ENCODE results near the gene FOXJ2. TPM values are rescaled to one million over a fixed set of nuclear protein-coding genes. Genes with fewer than 3 reads are reported as not detected.
"Not testable (repeated sequence)": the region's sequence is repeated elsewhere in the genome, so short reads cannot be mapped to it uniquely, and the experiment has no call there.

Gene FOXJ2
- 18.8 TPM for polyA plus RNA-seq (ENCODE audit: insufficient read length)

DNA sequence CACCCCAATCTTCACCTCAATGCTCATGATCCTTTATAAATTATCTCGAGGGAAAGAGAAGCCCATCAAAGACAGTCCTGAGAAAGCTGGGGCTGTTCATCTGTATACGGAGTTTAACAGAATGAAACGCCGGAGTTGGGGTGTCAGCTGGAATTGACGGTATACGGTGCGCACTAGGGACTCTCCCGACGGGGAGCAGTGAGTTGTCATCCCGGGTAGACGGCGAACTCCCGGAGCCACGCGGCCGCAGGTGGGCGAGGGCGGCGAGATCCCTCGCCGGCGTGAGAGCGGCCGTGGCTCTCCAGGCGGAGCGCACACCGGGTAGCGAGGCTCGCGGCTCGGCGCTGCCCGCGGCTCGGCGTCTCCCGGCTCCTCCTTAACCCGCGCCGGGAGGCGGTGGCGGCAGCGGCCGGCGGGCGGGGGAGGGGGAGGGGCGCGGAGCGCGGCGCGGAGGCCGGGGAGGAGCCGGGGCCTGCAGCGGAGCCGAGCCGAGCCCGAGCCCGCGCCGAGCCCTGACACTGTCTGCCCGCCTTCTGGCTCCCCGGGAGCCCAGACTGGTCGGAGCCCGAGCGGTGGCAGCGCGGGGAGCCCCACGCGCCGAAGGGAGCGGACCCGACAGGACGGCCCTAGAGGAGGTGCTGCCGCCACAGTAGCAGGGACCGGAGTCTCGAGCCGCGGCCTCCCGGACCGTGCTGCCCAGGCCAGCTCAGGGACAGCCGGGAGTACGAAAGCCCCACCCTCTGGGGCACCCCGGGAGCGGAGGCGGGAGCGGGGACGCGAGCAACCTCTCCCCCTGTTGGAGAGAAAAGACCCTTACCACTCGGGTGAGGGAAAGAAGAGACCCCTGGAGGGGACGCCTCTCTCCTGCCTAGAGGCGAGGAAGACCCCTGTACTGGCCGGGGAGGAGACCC, at the start of gene FOXJ2:
Gene FOXJ2, plus strand, starts transcription at position 475 of the 911 bp plus-strand sequence. CDS start 7,117 bp downstream, outside the sequence.
- no peak for DNase-seq (ENCODE audit: low read depth)

DNA sequence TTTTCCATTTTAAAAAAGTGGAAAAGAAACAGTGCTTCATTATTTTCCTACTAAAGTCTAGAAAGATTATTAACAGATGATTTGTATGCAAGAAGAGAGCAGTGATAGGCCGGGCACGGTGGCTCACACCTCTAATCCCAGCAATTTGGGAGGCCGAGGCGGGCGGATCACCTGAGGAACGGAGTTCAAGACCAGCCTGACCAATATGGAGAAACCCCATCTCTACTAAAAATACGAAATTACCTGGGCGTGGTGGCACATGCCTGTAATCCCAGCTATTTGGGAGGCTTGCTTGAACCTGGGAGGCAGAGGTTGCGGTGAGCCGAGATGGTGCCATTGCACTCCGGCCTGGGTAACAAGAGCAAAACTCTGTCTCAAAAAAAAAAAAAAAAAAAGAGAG, 49.5 kb upstream of the FOXJ2 start:
- not testable (repeated sequence) for DNase-seq (ENCODE audit: low read depth)

DNA sequence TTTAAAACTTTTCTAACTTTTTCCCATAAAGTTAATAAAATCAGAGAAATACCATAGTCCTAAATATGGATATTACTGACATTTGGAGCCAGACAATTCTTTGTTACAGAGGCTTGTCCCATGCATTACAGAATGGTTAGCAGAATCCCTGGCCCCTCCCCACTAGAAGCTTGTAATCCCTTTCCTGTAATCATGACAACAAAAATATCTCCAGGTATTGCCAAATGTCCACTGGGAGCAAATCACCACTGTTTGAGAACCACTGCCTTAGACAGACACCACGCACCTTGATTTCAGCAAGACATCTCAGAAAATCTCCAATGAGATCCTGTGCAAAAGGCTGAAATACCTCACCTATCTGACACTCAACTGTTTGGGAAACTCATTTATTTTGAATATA, 49.1 kb upstream of the FOXJ2 start:
- not testable (repeated sequence) for DNase-seq (ENCODE audit: low read depth)

DNA sequence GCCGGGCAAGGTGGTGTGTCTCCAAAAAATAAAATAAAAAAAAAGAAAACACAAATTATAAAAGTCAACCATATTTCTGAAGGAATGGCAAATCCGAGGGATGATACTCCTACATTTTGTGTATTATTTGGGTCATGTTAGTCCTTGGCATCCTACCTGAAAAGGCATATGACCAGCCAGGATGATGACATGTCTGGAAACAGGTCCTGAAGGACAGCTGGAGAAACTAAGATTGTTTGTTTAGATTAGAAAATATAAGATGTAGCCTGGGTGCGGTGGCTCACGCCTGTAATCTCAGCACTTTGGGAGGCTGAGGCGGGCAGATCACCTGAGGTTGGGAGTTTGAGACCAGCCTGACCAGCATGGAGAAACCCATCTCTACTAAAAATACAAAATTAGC, 47.6 kb upstream of the FOXJ2 start:
- DNase-seq (ENCODE audit: low read depth), result no peak

DNA sequence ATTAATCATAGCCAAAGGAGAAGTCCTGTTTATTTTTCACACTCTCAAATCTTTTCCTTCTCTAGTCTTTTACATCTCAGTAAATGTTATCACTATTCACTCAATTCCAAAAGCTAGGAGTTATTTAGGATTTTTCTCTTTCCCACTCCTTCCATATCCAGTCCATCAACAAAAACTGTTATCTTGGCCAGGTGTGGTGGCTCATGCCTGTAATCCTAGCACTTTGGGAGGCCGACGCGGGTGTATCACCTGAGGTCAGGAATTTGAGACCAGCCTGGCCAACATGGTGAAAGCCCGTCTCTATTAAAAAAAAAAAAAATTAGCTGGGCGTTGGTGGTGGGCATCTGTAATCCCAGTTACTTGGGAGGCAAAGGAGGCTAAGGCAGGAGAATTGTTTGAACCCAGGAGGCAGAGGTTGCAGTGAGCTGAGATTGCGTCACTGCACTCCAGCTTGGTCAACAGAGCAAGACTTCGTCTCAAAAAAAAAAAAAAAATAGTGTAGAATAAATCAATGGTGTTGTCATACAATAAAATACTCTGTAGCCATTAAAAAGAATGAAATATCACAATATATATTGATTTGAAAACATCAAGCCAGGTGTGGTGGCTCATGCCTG, 46.6 kb upstream of the FOXJ2 start:
- DNase-seq (ENCODE audit: low read depth), result no peak

DNA sequence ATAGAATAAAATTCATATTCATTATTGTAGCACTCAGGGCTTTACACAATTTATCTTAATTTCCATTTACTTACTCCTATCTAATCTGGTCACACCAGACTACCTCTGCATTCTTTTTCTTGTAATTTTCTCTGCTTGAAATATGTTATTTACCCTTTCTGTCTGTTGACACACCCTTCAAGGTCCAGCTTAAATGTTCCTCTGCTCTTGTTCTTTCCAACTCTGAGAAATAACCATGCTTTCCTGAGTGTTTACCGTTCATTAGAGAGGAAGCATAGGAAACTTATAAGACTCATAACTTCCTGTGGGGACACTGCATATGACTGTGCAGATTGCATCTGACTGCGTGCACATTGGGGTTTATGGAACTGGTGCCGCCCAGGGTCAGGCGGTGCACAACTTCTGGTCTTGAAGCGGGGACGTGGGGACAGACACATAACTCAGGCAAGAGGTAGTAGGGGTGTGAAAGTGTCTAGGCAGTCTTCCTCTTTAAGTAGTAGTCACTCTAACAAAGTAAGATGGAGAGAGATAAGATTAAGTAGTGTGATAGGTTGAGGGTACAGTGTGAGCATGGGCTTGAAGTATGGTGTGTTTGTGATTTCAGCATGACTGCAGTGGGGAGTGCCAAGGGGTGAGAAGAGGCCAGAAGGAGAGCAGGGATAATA, 42.6 kb upstream of the FOXJ2 start:
- DNase-seq (ENCODE audit: low read depth), result no peak

DNA sequence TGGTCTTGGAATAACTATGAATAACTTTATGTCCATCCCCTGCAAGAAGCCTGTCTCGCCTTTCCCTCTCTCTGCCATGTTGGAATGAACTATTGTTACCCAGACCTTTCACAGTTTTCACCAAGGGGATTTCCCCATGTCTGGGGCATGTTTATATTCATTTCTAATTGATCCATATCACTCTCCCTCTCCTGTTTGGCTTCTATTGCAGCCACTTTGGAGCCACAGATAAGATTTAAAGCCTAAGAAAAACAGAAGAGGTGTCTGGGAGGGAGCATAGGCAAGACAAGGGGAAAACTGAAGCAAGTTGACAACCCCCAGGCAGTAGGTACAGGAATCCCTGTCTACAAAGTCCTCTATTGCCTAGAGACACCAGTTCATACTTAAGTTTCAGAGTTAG, 41.0 kb upstream of the FOXJ2 start:
- no peak for DNase-seq (ENCODE audit: low read depth)

DNA sequence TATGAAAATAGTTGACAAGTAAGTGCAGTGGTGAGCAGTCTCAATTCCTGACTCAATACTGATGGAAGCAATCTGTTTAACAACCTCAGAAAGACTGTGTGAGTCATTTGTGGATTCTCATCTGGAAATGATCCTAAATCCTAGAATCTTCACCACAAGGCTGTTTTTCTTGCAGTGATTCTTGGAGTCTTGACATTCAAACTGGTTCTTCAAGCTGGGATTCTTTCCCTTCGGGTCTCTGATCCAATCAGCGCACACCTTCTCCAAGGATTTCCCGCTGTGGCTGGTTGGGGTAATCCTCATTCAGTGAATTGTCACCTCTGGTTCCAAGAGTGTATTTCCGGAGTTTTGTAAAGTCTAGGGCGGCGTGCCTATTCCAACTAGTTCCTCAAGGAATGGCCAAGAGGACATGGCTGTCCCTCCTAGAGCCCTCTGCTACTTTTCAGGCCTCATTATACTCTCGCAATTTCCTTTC, 37.7 kb upstream of the FOXJ2 start:
- no peak for DNase-seq (ENCODE audit: low read depth)

DNA sequence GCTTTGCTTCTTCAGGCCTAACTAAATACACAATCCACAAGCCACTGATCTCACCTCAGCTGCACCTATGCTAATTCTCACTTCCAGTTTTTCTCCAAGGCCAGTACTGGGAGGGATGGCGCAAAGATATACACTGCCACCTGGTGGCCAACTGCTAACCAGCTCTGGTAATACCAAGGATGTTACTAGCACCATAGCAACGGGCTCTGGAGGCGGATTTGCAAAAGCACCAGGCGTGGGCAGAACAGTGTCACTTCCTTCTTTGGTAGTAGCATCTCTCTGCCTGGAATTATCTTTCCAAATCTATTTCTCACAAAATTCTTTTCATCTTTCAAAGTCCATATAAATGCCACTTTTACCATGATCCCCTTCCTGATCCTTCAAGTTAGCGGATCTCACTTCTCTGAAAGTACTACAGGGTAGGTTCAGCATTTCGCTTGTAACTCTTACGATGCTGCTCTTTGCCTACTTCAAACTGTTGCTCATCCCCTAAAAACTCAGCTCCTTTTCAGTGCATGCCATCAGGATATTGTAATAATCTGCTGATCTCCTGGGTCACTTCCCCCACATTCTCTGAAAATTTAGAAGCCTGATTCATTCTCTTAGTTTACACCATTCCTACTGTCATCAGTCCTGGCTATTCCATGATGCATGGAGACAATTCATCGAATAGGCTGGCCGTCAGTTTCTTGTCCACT, 37.1 kb upstream of the FOXJ2 start:
- DNase-seq (ENCODE audit: low read depth), result peak; percentile 35

DNA sequence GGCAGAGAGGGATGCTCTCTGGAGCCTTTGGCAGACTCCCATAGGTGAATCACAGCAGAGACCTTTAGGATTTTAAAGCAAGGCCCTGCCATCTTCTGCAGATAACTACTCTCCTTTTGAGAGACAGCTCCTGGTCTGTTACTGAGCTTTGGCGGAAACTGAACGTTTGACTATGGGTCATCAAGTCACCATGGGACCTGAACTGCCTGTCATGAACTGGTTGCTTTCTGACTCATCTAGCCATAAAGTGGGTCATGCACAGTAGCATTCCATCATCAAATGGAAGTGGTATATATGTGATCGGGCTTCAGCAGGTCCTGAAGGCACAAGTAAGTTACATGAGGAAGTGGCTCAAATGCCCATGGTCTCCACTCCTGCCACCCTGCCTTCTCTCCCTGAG, 31.7 kb upstream of the FOXJ2 start:
- not testable (repeated sequence) for DNase-seq (ENCODE audit: low read depth)

DNA sequence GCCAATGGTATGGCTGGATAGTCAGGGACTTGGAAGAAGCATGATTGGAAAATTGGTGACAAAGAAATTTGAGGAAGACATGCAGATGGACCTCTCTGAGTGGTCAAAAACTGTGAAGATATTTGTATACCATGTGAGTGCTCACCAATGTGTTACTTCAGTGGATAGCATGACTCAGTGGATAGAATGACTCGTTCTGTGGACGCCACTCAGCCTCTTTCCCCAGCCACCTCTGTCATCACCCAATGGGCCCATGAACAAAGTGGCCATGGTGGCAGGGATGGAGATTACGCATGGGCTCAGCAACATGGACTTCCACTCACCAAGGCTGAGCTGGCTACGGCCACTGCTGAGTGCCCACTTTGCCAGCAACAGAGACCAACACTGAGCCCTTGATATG, 31.0 kb upstream of the FOXJ2 start:
- DNase-seq (ENCODE audit: low read depth), result not testable (repeated sequence)

DNA sequence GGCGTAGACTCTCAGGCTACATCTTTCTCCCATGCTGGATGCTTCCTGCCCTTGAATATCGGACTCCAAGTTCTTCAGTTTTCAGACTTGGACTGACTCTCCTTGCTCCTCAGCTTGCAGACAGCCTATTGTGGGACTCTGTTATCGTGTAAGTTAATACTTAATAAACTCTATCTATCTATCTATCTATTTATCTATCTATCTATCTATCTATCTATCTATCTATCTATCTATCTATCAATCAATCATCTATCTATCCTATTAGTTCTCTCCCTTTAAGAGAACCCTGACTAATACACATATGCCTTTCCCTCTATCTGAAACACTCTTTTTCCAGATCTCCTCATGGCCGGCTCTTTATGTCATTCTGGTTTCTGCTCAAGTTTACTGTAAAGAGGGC, 27.6 kb upstream of the FOXJ2 start:
- DNase-seq (ENCODE audit: low read depth), result not testable (repeated sequence)

DNA sequence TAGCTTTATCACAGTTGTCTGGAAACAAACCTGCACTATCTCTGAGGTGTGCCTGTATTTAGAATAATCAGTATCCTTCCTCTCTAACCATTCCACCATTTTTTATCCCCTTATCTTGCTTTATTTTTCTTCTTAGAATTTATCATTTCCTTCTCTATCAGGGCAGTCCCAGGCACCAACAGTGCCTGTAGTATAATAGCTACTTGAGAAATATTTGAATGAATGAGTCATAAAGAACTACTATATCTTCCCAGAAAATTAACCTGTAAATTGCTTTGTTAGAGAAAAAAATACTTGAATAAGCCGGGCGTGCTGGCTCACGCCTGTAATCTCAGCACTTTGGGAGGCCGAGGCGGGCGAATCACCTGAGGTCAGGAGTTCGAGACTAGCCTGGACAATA, 21.2 kb upstream of the FOXJ2 start:
- no peak for DNase-seq (ENCODE audit: low read depth)

DNA sequence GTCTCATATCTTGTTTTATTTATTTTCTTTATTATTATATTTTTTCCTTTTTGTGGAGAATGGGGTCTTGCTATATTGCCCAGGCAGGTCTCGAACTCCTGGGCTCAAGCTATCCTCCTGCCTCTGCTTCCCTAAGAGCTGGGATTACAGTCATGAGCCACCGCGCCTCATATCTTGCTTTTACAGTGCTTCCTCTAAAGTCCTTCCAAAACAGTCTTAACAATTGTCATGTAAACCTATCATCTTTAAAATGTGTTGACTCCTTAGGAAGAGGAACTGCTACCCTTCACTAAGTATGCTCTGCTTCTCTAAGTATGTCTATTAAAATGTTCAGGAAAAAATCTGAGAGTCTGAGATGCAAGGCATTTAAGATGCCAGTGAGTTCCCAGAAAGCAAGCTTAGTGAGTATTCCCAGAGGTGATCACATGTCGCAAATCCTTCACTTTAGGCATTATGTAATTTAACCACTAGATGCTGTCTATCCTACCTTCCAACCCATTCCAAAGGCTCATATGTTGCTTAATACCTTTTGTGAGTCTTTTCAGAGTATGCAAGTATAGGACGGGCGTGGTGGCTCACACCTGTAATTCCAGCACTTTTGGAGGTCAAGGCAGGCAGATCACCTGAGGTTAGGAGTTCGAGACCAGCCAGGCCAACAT, 19.7 kb upstream of the FOXJ2 start:
- no peak for DNase-seq (ENCODE audit: low read depth)

DNA sequence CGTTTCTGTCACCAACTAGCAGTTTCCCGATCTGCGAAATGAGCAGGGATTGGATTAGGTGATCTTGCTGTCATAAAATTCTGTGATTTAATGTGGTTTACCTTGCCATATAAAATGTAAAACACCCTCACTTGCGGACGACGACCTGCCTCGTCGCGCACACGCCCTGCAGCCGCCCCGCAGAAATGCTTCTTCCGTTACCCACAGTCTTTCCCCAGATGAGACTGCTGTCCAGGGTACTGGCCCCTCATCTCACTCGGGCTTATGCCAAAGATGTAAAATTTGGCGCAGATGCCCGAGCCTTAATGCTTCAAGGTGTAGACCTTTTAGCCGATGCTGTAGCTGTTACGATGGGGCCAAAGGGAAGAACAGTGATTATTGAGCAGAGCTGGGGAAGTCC, 17.7 kb upstream of the FOXJ2 start:
- DNase-seq (ENCODE audit: low read depth), result no peak

DNA sequence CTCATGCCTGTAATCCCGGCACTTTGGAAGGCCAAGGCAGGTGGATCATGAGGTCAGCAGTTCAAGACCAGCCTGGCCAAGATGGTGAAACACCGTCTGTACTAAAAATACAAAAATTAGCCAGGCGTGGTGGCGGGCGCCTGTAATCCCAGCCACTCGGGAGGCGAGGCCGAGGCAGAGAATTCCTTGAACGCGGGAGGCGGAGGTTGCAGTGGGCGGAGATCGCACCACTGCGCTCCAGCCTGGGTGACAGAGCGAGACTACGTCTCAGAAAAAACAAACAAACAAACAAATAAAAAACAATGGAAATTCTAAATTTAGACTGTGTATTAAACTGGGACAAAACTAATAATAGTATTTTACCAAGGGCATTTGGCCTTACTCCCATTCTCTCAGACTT, 14.3 kb upstream of the FOXJ2 start:
- not testable (repeated sequence) for DNase-seq (ENCODE audit: low read depth)

DNA sequence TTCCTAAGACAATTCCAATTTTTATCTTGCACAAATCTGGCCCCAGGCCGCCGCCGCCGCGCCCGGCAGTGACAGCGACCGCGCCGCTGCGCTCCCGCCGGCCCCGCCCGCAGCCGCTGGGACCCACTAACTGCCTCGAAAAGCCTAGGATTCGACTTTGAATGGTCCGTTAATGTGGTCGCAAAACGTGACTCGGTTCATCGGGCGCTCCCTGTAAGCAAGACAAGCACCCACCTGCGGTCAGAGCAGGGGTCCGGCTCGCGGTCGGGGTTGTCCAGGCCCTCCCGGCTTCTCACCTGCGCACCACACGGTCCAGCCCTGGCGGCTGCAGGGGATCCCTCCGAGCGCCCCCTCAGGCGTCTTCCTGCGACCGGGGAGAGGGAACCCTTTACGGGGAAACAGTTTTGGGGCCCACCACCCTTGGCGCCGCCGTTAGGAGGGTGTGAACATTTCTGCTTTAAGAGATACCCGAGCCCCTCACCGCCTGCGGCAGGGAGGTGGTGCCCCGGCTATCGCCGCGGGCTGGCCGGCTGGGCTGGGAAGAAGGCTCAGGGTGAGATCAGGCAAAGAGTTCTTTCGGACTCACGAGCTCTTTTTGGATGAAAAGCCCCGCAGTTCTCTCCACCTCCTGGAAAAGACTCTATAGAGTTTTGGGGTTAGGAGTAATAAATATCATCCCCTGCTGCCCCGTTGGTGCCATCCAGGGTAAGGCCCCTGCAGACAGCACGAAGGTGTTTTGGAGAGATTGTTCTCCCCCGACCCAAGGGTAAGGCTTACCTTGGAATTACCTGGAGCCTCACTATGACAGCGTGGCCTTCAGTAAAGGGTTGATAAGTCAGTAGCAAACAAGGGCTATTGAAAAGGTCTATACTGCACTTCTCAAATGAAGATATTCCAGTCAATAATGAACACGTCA, 13.6 kb upstream of the FOXJ2 start:
- DNase-seq (ENCODE audit: low read depth), result no peak

DNA sequence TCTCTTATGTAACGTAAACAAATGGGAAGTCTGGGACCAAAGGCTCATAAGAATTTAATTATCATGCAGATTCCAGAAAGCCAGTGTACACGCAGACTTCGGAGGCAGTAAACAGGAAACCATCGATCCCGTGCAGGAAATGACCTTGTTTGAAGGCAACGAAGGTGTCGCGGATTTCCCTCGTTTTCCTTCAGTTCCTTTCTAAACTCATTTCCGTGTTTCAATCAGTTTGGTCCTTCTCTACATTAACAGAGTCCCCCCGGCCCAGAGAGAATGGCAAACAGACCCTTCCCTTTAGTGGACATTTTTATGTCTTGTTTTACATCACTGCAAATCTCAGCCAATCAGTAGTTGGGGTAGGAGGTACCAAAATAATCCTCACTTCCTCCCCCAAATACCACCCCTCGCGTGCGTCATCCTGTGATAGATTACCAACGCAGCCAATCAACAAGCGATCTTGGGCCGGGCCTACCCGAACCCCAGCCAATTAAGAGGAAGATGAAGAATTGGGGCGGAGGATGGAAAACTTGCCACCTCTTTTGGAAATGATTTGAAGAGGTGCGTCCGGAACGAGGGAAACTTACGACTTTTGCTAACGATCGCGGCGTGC, 6.1 kb upstream of the FOXJ2 start:
- peak; percentile 99 for DNase-seq (ENCODE audit: low read depth)

DNA sequence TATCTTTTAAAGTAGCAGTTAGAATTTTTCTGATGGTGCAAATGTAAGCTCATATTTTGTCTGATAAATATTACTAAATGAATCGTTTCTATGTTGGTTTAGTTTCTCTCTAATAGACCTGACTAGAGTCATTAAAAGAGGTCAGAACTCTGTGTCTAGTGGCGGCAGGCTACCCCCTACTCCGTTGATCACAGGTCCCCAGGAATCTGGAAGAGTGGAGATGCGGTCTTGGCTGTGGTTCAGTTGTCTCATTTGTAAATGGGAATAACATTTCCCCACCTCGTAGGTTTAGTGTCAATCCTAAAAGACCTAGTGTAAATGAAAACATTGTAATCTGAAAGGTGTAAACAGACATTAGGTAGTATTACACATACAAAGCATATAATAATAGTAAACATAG, 4.7 kb upstream of the FOXJ2 start:
- DNase-seq (ENCODE audit: low read depth), result no peak

DNA sequence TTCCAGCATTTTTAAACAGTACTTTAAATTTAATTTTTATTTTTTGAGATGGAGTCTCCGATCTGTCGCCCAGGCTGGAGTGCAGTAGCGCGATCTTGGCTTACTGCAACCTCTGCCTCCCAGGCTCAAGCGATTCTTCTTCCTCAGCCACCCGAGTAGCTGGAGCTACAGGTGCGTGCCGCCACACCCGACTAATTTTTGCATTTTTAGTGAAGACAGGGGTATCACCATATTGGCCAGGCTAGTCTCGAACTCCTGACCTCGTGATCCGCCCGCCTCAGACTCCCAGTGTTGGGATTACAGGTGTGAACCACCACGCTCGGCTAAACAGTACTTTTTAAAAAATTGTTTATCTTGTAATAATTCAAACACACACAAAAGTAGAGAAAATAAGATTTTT, 4.2 kb upstream of the FOXJ2 start:
- no peak for DNase-seq (ENCODE audit: low read depth)

Measured in forelimb muscle (tissue), 1 donor.